DOHH2 (cell line): ENCODE measurements around the gene FAM124A.

ENCODE experiments used
- H3F3A ChIP-seq: fragments of 200-600 bp; sonication (generic), shearing (Covaris generic); 2 replicates; pipeline ENCODE4 v1.6.0; 2016; ENCODE audit warnings: antibody characterized with exemption, mild to moderate bottlenecking; ENCODE audit not compliant: control insufficient read depth, insufficient read depth
- H3K27ac ChIP-seq: fragments of 200-600 bp; sonication (generic); 2 replicates; pipeline ENCODE4 v1.5.1; 2014; ENCODE audit warnings: low read depth, mild to moderate bottlenecking, low read length, moderate library complexity
- H3K27me3 ChIP-seq: fragments of 200-600 bp; sonication (generic); 2 replicates; pipeline ENCODE4 v1.6.1; 2014; ENCODE audit warnings: mild to moderate bottlenecking, low read length, mixed read lengths; ENCODE audit not compliant: control insufficient read depth
- H3K36me3 ChIP-seq: fragments of 200-600 bp; sonication (generic); 2 replicates; pipeline ENCODE4 v1.6.1; 2014; ENCODE audit warnings: mild to moderate bottlenecking, low read length, moderate library complexity, mixed read lengths; ENCODE audit not compliant: control insufficient read depth
- H3K4me1 ChIP-seq: fragments of 200-600 bp; sonication (generic); 2 replicates; pipeline ENCODE4 v1.6.1; 2014; ENCODE audit warnings: mild to moderate bottlenecking, low read length, mixed read lengths; ENCODE audit not compliant: control insufficient read depth
- H3K4me2 ChIP-seq: fragments of 200-600 bp; sonication (generic); 2 replicates; pipeline ENCODE4 v1.6.0; 2014; ENCODE audit warnings: mild to moderate bottlenecking, low read length, moderate library complexity
- H3K4me3 ChIP-seq: fragments of 200-600 bp; sonication (generic); 2 replicates; pipeline ENCODE4 v1.5.1; 2014; ENCODE audit warnings: mild to moderate bottlenecking, low read length, mixed read lengths
- H3K79me2 ChIP-seq: fragments of 200-600 bp; sonication (generic); 2 replicates; pipeline ENCODE4 v1.6.1; 2014; ENCODE audit warnings: mild to moderate bottlenecking, low read length, mixed read lengths; ENCODE audit not compliant: control insufficient read depth
- H3K9me2 ChIP-seq: fragments of 200-600 bp; sonication (generic); replicated peaks from 2 replicates; pipeline ENCODE4 v1.6.1; 2014; ENCODE audit warnings: mild to moderate bottlenecking, low read length, mixed read lengths; ENCODE audit not compliant: control insufficient read depth
- H3K9me3 ChIP-seq: fragments of 200-600 bp; sonication (generic); 2 replicates; pipeline ENCODE4 v1.6.1; 2014; ENCODE audit warnings: antibody characterized with exemption, low read length, mixed read lengths; ENCODE audit not compliant: control insufficient read depth, insufficient read depth
- H4K20me1 ChIP-seq: fragments of 200-600 bp; sonication (generic); 2 replicates; pipeline ENCODE4 v1.6.0; 2014; ENCODE audit warnings: low read depth, mild to moderate bottlenecking, antibody characterized with exemption, low read length, moderate library complexity; ENCODE audit not compliant: control insufficient read depth, insufficient read depth
- CTCF ChIP-seq: fragments of 200-600 bp; sonication (generic); IDR thresholded peaks from one replicate; pipeline ENCODE4 v1.5.1; 2014; ENCODE audit warnings: antibody characterized with exemption, mild to moderate bottlenecking, low read depth, low read length; ENCODE audit not compliant: poor library complexity, severe bottlenecking
- EZH2phosphoT487 ChIP-seq: fragments of 200-600 bp; sonication (generic); IDR thresholded peaks from 2 replicates; pipeline ENCODE4 v1.6.1; 2017; ENCODE audit warnings: borderline replicate concordance, mild to moderate bottlenecking, antibody characterized with exemption, low read length, moderate library complexity, mixed read lengths

FAM124A gene

DNA sequence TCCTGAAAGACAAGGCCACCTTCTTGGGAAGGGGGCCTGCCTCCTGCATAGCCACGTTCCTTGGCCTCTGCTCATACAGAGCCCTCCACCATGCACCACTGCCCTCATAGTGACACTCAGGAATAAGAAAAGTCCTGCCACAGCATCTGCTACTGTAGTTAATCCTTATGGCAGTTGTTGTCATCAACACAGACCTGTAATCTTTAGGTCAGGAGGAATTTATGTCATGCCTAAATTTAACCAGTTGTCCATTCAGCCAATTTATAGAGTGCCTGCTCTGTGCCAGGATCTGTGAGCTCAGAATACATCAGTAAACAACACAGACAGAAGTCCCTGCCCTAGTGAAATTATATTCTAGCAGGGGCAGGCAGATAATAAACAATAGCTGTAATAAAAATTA lies 44.4 kb downstream of the FAM124A start:
- Histone ChIP-seq H3K27me3 (peaks cover 9% of the 10 kb centered on the region), H3F3A (no peaks in the 10 kb centered on the region), H3K4me1 (no peaks in the 10 kb centered on the region), H3K4me2 (no peak overlapping the region), H3K4me3 (no peak overlapping the region), H4K20me1 (no peaks in the 10 kb centered on the region), H3K36me3 (no peaks in the 10 kb centered on the region), H3K9me3 (no peaks in the 10 kb centered on the region), H3K9me2 (no peaks in the 10 kb centered on the region), H3K79me2 (no peaks in the 10 kb centered on the region), H3K27ac (no peak overlapping the region)
- TF ChIP-seq EZH2phosphoT487 (no peak), CTCF (no peak)

DNA sequence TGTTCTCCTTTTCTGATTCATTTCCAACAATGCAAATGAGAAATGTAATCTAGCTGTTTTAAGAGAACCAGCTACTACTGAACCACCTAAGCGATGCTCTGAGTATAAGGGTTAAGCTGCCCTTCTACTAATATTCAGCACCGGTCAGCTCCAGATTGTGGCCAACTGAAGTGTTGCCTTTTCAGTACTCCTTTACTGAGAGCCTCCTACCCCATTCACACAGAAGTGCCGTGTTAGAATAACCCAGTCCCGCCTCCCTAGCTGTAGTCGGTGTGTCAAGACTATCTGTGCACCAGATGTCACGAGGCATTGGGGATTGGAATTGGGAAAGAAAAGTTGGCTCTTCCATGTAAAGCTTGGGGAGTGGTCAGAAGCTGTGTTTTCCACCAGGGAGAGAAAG lies 45.4 kb downstream of the FAM124A start:
- Histone ChIP-seq H3K36me3 (no peaks in the 10 kb centered on the region), H3K27ac (no peak overlapping the region), H3K9me3 (no peaks in the 10 kb centered on the region), H3F3A (no peaks in the 10 kb centered on the region), H4K20me1 (no peaks in the 10 kb centered on the region), H3K4me3 (no peak overlapping the region), H3K9me2 (no peaks in the 10 kb centered on the region), H3K27me3 (peaks cover 9% of the 10 kb centered on the region), H3K4me2 (no peak overlapping the region), H3K79me2 (no peaks in the 10 kb centered on the region), H3K4me1 (no peaks in the 10 kb centered on the region)
- TF ChIP-seq EZH2phosphoT487 (no peak), CTCF (no peak)

DNA sequence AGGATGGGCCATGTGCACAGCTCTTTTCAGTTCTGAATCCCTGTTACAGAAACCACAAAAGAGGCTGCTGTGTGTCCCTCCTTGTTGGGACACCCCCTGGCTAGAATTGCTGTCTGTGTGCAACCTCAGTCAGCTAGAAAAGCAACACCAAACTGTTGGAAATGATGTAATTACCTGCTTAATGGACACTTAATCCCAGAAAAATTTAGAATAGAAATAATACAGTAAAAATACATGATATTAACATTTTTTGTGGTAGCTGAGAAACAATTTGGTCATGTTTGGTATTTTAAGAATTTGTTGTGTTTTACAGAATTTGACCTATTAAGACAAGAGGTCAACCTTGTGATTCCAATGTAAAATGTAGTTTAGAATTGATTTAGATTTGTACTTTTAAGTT lies 46.8 kb downstream of the FAM124A start:
- Histone ChIP-seq H3K27me3 (peaks cover 9% of the 10 kb centered on the region), H3K27ac (no peak overlapping the region), H3K36me3 (no peaks in the 10 kb centered on the region)

More for the DNA sequence above, 46.8 kb downstream of the FAM124A start:
- H3K4me3 ChIP-seq = no peak overlapping the region
- H3K9me2 ChIP-seq = no peaks in the 10 kb centered on the region
- H3K79me2 ChIP-seq = no peaks in the 10 kb centered on the region
- H3F3A ChIP-seq = no peaks in the 10 kb centered on the region
- TF ChIP-seq EZH2phosphoT487 (no peak), CTCF (no peak)
- no peaks in the 10 kb centered on the region for H3K9me3 ChIP-seq
- H3K4me2 ChIP-seq = no peak overlapping the region
- H3K4me1 ChIP-seq = no peaks in the 10 kb centered on the region
- H4K20me1 ChIP-seq = no peaks in the 10 kb centered on the region
